ENCODE data around the gene OSBPL6.

The OSBPL6 gene

GRCh38 chr2:178271629-178272333 is 77.5 kb downstream of the OSBPL6 start:
- DNase-seq (ENCODE audit: low read depth, low spot score), result no peak

DNA sequence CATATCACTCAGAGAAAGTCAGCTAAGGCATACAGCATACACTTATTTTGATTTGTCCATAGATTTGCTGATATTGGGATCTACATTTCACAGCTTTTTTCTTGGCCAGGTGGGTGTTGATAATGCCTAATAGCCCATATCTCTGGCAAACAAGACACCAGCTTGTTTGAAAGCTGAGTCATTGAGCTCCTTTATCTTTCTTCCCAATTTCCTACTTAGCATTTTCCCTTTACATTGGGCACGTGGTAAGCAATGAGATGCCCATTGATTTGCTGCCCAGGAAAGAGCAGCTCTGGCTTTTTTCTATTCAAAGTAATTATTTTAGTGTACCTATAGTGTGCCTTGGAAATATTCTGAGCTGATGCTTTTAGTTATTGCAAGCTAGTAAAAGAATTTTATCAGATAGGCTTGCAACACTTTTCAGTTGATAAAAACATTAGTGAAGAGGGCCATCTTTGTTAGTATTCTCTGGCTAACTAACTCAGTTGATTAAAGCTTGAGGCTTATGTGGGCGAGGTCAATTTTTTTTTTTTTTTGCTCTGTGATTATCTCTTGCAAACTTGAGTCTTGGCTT is 79.6 kb downstream of the OSBPL6 start:
- no peak for DNase-seq (ENCODE audit: low read depth, low spot score)

DNA sequence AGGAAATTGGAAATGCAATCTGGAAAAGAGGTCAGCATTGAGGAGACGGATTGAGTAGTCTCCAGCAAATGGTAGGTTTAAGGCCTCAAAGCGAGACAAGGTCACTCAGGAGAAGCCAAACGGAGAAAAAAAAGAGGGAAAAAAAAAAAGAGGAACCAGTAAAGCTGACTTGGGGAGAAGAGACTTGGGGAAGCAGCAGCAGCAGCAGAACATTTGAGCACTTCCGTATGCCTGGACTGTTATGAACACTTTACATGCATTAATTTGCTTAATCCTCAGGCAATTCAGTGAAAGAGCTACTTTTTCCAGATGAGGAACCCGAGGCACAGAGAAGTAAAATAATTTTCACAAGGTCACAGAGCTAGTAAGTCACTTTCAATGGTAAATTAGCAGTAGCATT is 81.3 kb downstream of the OSBPL6 start:
- no peak for DNase-seq (ENCODE audit: low read depth, low spot score)

DNA sequence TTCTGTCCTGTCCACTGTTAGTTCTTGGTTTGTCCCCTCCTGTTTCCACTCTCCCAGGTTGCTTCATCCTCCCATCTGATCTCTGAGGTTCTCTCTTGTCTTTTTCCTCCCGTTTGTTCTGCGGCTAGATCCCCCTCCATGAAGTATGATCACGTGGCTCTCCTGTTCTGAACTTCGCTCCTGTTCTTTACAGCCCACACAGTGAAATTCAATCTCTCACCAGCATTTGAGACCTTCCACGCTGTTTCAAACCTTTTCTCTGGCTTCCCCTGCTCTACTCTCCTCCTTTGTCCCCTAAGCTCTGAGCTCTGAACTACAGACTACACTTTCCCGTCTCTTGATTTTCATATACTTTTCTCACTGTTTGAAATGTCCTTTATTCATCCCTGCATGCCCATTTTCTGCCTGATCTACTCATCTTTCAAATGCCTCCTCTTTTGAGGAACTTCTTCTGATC is 83.5 kb downstream of the OSBPL6 start:
- no peak for DNase-seq (ENCODE audit: low read depth, low spot score)

- DNase-seq (ENCODE audit: low read depth, low spot score), result no peak
These were observed 84.8 kb downstream of the OSBPL6 start for GRCh38 chr2:178279142-178279541.

- DNase-seq (ENCODE audit: low read depth, low spot score), result no peak
These were observed 85.3 kb downstream of the OSBPL6 start for GRCh38 chr2:178279636-178280035.

DNA sequence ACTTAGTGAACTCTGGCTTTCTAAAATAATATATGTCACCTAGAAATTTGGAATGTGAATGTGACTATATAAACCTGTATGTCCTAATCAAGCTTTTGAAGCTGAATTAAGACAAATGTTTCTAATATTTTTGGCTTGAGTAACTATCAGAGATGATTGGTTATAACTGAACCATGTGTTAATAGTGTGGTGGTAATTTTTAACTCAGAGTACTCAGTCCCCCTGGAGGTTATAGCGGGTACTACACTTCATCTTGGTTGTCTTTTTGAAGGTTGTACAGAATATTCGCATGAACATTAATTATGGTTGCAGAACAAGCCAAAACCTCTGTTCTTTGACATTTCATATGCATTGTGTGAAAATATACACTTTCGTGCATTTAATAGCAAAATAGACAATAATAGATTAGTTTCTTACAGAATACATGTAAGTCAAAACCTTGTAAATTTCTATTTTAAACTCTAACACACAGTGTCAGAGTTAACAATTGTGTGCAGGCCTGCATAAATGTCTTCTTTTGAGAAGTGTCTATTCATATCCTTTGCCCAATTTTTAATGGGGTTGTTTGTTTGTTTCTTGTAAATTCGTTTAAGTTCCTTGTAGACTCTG is 86.0 kb downstream of the OSBPL6 start:
- DNase-seq (ENCODE audit: low read depth, low spot score), result no peak

DNA sequence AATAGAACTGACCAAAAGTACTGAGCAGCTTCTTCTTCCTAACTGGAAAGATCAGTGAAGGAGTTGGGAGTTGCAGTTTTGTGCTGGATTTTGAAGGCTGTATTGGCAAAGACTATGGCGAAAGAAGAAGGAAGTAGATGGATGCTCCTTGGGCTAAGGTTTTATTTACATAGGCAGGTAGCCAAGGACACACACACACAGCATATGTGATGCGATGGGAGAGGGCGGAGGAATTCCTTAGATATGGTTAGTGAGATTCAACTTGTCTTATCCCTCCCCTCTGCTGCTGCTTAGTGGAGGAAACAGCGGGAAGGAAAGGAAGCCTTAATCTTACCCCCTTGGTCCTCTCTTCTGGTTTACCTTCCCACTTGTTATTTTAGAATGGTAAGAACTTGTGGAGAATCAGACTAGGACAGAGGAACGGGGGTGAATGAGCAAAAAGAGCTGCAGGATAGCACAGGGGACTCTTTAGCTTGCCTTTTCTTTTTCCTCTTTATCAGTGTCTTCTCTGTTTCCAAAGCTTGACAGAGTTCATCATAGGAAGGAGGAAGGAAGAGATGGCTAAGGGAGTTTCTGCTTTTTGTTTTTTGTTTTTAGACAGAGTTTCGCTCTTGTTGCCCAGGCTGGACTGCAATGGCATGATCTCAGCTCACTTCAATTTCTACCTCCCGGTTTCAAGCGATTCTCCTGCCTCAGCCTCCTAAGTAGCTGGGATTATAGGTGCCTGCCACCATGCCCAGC is 87.9 kb downstream of the OSBPL6 start:
- no peak for DNase-seq (ENCODE audit: low read depth, low spot score)

- DNase-seq (ENCODE audit: low read depth, low spot score), result no peak
These were observed 89.1 kb downstream of the OSBPL6 start for GRCh38 chr2:178283341-178283918.

- no peak for DNase-seq (ENCODE audit: low read depth, low spot score)
These were observed 90.4 kb downstream of the OSBPL6 start for GRCh38 chr2:178284613-178285286.

- DNase-seq (ENCODE audit: low read depth, low spot score), result no peak
These were observed 90.9 kb downstream of the OSBPL6 start for GRCh38 chr2:178285287-178285615.

GRCh38 chr2:178286636-178287035 is 92.3 kb downstream of the OSBPL6 start:
- DNase-seq (ENCODE audit: low read depth, low spot score), result no peak

DNA sequence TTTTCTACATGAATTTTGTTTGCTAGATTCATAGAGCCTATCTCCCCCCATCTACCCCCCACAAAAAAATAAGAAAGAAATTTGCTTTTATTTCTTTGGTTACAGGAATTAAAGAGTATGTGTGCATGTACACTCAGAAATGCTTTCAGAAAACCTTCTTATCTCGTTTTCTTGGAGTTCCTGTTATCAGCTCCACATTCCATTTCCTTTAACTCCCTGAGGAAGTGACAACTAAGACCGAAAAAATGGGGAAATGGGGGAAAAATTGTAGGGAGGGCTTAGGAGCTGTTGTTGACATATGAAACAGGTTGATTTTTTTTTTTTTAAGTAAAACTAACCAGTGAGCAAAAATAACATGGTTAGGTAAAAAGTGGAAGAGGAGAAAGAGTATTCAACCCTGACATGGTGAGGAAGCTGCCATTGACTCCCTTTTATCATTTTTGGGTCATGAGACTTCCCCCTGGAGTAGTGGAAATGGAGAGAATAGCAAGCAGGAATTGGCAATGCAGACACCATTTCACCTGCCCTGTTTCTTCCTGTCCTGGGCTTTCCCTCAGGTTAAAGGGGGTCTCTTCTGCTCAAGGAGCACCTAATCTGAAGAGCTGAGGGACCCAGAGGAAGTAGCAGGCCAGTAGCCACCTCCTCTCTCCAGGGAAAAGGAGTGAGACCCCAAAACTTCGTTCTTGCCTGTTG is 93.5 kb downstream of the OSBPL6 start:
- no peak for DNase-seq (ENCODE audit: low read depth, low spot score)

GRCh38 chr2:178291703-178292102 is 97.4 kb downstream of the OSBPL6 start:
- no peak for DNase-seq (ENCODE audit: low read depth, low spot score)

DNA sequence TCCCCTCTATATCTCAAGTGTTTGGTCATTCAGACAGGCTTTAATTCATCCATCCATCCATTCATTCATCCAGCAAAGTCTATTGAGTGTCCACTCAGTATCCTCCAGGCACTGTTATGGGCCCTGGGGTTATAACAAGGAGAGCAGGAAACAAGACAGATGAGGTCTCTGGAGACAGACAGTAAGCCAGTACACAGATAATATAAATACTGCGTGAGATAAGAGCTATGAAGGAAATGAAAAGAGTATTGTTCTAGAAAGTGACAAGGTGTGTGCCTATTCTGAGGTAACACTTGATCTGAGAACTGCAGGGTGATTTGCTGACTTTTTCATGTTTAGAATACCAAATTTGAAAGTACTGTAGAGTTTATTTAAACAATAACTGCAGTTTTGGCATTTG is 98.3 kb downstream of the OSBPL6 start:
- DNase-seq (ENCODE audit: low read depth, low spot score), result no peak

- DNase-seq (ENCODE audit: low read depth, low spot score), result no peak
These were observed 100.8 kb downstream of the OSBPL6 start for GRCh38 chr2:178295115-178295514.

- DNase-seq (ENCODE audit: low read depth, low spot score), result no peak
These were observed 101.6 kb downstream of the OSBPL6 start for GRCh38 chr2:178295906-178296305.

GRCh38 chr2:178296394-178297090 is 102.2 kb downstream of the OSBPL6 start:
- no peak for DNase-seq (ENCODE audit: low read depth, low spot score)

DNA sequence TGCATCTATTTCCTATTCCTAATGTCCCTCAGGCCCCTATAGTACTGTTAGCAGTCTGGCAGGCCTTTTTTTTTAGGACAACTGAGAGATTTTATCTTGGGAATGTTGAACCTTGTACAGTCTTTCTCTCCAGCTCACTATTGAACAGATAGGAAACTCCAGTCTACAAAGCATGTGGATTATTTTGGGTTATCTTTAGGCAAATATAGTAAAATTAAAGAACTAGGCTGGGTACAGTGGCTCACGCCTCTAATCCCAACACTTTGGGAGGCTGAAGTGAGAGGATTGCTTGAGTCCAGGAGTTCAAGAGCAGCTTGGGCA is 102.7 kb downstream of the OSBPL6 start:
- no peak for DNase-seq (ENCODE audit: low read depth, low spot score)

GRCh38 chr2:178298785-178299212 is 104.5 kb downstream of the OSBPL6 start:
- no peak for DNase-seq (ENCODE audit: low read depth, low spot score)
